ENCODE data around the gene GGN.

Gene GGN

GRCh38 chr19:38362076-38362945, 25.5 kb downstream of the GGN start:
- DNase-seq (ENCODE audit: low read depth), result peak; percentile 72

- DNase-seq (ENCODE audit: low read depth), result peak; percentile 77
Measured at GRCh38 chr19:38361633-38362075, 26.2 kb downstream of the GGN start.

- no peak for DNase-seq (ENCODE audit: low read depth)
Measured at GRCh38 chr19:38360839-38361631, 26.8 kb downstream of the GGN start.

DNA sequence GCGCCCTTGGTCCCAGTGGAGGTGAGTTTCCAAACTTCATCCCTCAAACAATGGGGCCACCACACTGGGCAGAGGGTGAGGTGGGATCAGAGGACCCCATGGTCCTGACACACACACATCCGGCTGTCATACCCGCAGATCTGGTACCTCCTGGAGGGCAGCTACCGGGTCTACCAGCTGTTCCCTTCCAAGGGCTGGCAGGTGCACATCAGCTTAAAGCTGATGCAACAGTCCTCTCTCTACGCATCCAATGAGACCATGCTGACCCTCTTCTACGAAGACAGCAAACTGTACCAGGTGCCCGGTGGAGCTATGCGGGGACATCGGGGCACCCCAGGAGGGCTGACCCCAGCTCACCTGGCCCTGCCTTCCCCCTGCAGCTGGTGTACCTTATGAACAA, 27.5 kb downstream of the GGN start:
- DNase-seq (ENCODE audit: low read depth), result no peak

- no peak for DNase-seq (ENCODE audit: low read depth)
Measured at GRCh38 chr19:38359242-38360021, 28.4 kb downstream of the GGN start.

DNA sequence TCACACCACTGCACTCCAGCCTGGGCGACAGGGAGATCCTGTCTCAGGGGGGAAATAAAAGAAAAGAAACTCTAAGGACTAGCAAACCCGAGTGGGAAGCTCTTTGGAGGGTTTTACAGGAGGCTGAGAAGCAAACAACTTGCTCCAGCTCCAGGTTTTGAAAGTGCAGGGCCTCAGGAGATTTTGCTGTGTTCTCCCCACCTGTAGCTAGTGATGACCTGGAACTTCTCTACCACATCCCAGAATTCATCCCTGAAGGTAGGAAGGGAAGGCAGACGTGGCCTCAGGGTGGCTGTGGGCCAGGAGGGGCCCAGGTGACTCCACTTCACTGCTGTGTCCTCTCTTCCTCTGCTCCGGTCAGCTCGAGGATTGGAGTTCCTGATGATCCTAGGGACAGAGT, 29.8 kb downstream of the GGN start:
- DNase-seq (ENCODE audit: low read depth), result no peak

DNA sequence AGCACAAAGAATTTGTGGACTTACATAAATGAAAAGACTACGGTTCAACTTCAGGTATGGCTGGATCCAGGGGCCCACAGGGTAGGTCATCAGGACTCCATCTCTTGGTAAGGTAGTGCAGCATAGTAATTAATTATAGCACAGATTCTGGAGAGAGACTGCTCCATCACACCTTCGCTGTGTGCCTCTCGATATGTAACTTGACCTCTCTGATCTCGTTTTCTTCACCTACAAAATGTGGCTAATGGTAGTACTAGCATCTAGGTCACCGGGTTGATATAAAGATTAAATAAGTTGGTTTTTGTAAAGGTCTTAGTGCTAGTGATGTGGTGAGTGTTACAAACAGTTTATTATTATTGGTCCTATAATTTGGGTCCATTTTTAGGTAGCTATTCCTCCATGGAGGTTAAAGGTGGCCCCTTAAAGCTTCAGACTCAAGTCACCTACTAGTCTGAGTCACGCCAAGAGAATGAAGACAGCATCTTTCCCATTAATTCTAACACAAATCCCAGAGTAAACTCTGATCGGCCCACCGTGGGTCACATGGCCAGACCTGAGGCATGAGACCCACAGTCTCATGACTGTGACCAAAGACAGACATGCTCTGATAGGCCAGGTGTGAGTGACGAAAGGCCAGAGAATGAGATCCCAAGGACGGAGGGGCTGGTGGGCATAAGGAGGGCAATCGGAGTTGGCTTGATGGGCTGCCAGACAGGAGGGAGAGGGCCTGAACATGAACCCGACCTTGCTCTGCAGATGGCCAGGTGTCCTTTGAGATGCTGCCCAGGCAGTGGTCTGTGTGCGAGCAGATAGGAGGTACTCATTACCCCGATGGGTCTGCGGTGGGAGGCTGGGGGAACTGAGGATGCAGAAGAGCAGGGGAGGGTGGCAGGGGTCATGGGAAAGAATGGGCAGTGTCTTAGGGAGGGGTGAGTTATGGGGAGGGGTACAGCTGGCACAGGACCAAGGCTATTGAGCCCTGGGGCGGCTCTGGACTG, 31.8 kb downstream of the GGN start:
- no peak for DNase-seq (ENCODE audit: low read depth)

DNA sequence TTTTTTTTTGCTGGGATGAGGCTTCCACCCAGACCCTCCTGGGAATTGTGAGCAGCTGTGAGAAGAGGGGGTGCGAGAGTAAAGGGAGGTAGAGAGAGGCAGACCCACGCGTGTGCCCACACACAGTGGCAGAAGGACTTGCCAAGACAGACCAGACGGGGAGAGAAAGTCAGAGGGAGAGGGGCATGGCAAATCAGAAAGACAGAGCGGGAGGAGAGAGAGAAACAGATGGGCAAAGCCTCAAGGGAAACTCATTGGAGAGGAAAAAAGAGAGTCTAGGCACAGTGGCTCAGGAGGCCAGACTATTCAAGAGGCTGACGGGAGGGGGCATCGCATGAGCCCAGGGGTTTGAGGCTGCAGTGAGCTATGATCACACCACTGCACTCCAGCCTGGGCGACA, 35.2 kb downstream of the GGN start:
- DNase-seq (ENCODE audit: low read depth), result no peak

DNA sequence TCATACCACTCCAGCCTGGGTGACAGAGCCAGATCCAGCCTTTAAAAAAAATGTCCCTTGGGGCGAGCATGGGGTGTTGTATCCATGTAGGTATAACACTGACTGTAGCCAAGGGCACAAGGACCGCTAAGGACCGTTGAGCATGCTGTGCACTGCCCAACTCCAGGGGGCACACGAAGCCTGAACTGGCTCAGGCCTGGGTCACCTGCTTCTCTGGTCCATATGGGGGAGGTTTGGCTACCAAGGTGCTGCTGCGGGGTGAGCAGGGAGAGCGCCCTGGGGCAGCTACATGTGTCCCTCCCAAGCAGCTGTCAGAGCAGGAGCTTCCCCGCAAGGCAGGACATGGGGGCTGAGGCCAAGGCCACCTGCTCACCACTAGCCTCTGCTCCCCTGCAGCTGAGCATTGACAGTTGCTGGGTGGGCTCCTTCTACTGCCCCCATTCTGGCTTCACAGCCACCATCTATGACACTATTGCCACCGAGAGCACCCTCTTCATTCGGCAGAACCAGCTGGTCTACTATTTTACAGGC, 35.9 kb downstream of the GGN start:
- no peak for DNase-seq (ENCODE audit: low read depth)

GRCh38 chr19:38350883-38351282, 37.0 kb downstream of the GGN start:
- DNase-seq (ENCODE audit: low read depth), result no peak

DNA sequence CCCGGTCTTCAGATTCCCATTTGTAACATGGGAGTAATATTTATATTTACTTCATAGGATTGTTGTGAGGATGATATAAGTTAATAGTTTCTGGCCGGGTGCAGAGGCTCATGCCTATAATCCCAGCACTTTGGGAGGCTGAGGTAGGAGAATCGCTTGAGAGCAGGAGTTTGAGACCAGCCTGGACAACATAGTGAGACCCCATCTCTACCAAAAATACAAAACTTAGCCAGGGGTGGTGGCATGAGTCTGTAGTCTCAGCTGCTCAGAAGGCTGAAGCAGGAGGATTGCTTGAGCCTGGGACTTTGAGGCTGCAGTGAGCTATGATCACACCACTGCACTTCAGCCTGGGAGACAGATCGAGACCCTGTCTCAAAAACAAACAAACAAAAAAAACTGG, 41.0 kb downstream of the GGN start:
- DNase-seq (ENCODE audit: low read depth), result no peak

- no peak for DNase-seq (ENCODE audit: low read depth)
Measured at GRCh38 chr19:38340927-38341326, 46.9 kb downstream of the GGN start.

- DNase-seq (ENCODE audit: low read depth), result peak; percentile 38
Measured at GRCh38 chr19:38339011-38339410, 48.8 kb downstream of the GGN start.

- no peak for DNase-seq (ENCODE audit: low read depth)
Measured at GRCh38 chr19:38337360-38337653, 50.5 kb downstream of the GGN start.

DNA sequence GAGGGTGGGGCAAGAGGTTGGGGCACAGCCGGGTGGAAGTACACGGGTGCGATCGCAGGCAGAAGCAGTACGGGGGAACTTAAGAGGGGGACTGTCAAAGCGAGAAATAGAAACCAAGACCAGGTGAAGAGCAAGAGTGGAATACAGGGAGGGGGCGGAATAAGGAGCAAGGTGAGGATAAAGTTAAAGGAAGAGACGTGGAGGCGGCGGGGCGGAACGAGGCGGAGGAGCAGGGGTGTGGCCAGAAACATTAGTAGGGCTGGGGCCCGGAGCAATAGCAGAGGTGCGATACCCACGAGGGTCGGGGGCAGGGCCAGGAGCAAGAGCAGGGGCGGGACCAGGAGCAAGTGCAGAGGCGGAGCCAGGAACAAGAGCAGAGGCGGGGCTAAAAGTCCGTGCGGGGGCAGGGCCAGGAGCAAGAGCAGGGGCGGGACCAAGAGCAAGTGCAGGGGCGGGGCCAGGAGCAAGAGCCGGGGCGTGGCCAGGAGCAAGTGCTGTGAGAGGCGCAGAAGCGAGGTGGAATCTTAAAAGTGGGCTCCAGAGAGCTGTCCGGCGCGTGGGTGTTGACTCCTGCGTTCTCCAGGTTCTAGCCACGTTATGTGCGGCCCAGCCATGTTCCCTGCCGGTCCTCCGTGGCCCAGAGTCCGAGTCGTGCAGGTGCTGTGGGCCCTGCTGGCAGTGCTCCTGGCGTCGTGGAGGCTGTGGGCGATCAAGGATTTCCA, 51.0 kb downstream of the GGN start:
- DNase-seq (ENCODE audit: low read depth), result peak; percentile 94

DNA sequence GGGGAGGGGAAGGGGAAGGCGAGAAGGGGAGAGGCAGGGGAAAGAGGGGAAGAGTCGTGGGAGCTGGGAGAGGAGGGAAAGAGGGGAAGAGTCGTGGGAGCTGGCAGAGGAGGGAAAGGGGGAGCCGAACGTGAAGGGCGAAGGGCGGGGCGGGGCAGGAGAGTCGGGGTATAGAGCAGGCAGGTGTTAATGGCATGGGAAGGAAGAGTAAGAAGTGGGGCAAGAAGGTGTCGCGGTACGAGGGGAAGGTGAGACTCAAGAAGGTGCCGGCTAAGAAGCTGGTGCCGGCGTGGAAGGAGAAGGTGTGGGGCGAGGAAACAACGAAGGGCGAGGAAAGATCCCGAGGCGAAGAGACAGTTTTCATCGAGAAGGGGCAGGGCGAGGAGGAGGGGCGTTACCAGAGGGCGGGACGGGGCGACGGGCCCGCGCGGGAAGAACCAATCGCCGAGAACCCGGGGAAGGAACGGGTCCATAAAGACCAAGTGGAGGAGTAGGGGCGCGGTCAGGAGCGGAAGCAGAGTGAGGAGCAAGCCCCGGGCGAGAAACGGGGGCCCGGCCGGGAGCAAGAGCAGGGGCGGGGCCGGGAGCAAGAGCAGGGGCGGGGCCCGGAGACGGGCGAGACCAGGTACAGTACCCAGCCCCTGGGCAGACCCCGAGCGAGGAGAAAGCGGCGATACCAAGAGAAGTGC, 51.7 kb downstream of the GGN start:
- peak; percentile 98 for DNase-seq (ENCODE audit: low read depth)
